Endodermal cell (in vitro differentiated cells): ENCODE measurements around the gene FAM20A. TPM values are rescaled to one million over a fixed set of nuclear protein-coding genes. Genes with fewer than 3 reads are reported as not detected.
A peak's percentile ranks its signal among the peaks of the same experiment; 100 is the strongest.

ENCODE experiments used
- DNase-seq: peaks from one replicate; pipeline ENCODE4 v3.0.0-alpha.2; 2017
- H3K27ac ChIP-seq: 2 replicates; pipeline ENCODE4 v1.5.1; 2013; ENCODE audit warnings: mild to moderate bottlenecking, low read depth, low read length, moderate library complexity
- H3K27me3 ChIP-seq: 2 replicates; pipeline ENCODE4 v1.6.1; 2013; ENCODE audit warnings: mild to moderate bottlenecking, low read length, moderate library complexity; ENCODE audit not compliant: insufficient read depth, control insufficient read depth, poor library complexity, severe bottlenecking
- H3K36me3 ChIP-seq: 2 replicates; pipeline ENCODE4 v1.7.0; 2013; ENCODE audit warnings: mild to moderate bottlenecking, low read length, moderate library complexity; ENCODE audit not compliant: control insufficient read depth, insufficient read depth
- H3K4me1 ChIP-seq: one replicate; pipeline ENCODE4 v1.7.0; 2013; ENCODE audit warnings: low read length; ENCODE audit not compliant: control insufficient read depth, insufficient read depth
- H3K4me3 ChIP-seq: 2 replicates; pipeline ENCODE4 v1.5.1; 2013; ENCODE audit warnings: mild to moderate bottlenecking, low read length, moderate library complexity
- H3K9ac ChIP-seq: 2 replicates; pipeline ENCODE4 v1.6.1; 2013; ENCODE audit warnings: mild to moderate bottlenecking, low read length, moderate library complexity; ENCODE audit not compliant: poor library complexity, severe bottlenecking; ENCODE audit errors: extremely low read depth
- H3K9me3 ChIP-seq: 2 replicates; pipeline ENCODE4 v1.6.1; 2013; ENCODE audit warnings: mild to moderate bottlenecking, low read length, moderate library complexity; ENCODE audit not compliant: control insufficient read depth
- H3K27ac Mint-ChIP-seq: 2 replicates; pipeline ENCODE4 v1.8.0; 2020; ENCODE audit warnings: mixed read lengths
- H3K27me3 Mint-ChIP-seq: 2 replicates; pipeline ENCODE4 v1.8.0; 2021; ENCODE audit warnings: mild to moderate bottlenecking, mixed read lengths; ENCODE audit not compliant: insufficient read depth
- H3K36me3 Mint-ChIP-seq: 2 replicates; pipeline ENCODE4 v1.8.0; 2020; ENCODE audit warnings: low read depth, mixed read lengths
- H3K4me1 Mint-ChIP-seq: 2 replicates; pipeline ENCODE4 v1.8.0; 2020; ENCODE audit warnings: mixed read lengths
- H3K4me3 Mint-ChIP-seq: 2 replicates; pipeline ENCODE4 v1.8.0; 2020; ENCODE audit warnings: mild to moderate bottlenecking, moderate library complexity, mixed read lengths
- H3K9me3 Mint-ChIP-seq: 2 replicates; pipeline ENCODE4 v1.8.0; 2020; ENCODE audit warnings: mild to moderate bottlenecking, mixed read lengths
- CTCF ChIP-seq: fragments of 200-600 bp; sonication (generic); conservative IDR thresholded peaks from 2 replicates; pipeline ENCODE4 v1.5.0; 2021; ENCODE audit warnings: antibody characterized with exemption, mild to moderate bottlenecking
- WGBS, 2 experiments: methylation state at CpG; one replicate each; pipeline versions ENCODE4 v1.1.5 to v1.1.7; 2013; ENCODE audit warnings: missing lambda C conversion rate in 2 of 2, mixed read lengths in 1 of 2; ENCODE audit not compliant: insufficient coverage in 1 of 2, insufficient read length in 1 of 2; 5-methylcytosine and 5-hydroxymethylcytosine counted together
- total RNA-seq, 2 donors: library from RNA; stranded (reverse); fragmentation: NEBNext Ultra II Directional in 1 of 2; extraction: Animal tissue kit (Norgen Biotek cat#: 25700) in 1 of 2; gene quantifications; 2 replicates in 1 of 2; 3 replicates in 1 of 2; pipeline ENCODE4 v1.2.1, GENCODE V29; 2021

Gene FAM20A
- total RNA-seq, 2 donors from 2014 or later: 58.7 to 74.3 TPM

GRCh38 chr17:68595986-68596385 lies 5.2 kb downstream of the FAM20A start:
- Histone ChIP-seq H3K9ac (no peak overlapping the region), H3K9me3 (peaks cover 17% of the 10 kb centered on the region), H3K27me3 (no peaks in the 10 kb centered on the region), H3K36me3 (peaks cover 70% of the 10 kb centered on the region), H3K4me3 (peak overlapping the region; percentile 52), H3K27ac (no peak overlapping the region), H3K4me1 (peaks cover 5% of the 10 kb centered on the region)
- DNase-seq: no peak
- Mint-ChIP-seq H3K4me3 (no peak overlapping the region), H3K27ac (no peak overlapping the region), H3K36me3 (peaks cover 66% of the 10 kb centered on the region), H3K9me3 (peaks cover 3% of the 10 kb centered on the region), H3K27me3 (peaks cover 11% of the 10 kb centered on the region), H3K4me1 (peaks cover 30% of the 10 kb centered on the region)
- WGBS, 2 experiments: 91 to 95% methylated on average over 1 of the region's 2 CpGs
- TF ChIP-seq CTCF: no peak

- H3K4me3 ChIP-seq: peak overlapping the region; percentile 52
- H3K4me1 ChIP-seq: peaks cover 5% of the 10 kb centered on the region
- DNase-seq: no peak
- no peak overlapping the region for H3K9ac ChIP-seq
- no peak overlapping the region for H3K27ac ChIP-seq
- H3K36me3 ChIP-seq: peaks cover 74% of the 10 kb centered on the region
- H3K4me1 Mint-ChIP-seq: peaks cover 30% of the 10 kb centered on the region
- H3K27me3 ChIP-seq: no peaks in the 10 kb centered on the region
- H3K27ac Mint-ChIP-seq: no peak overlapping the region
- peaks cover 70% of the 10 kb centered on the region for H3K36me3 Mint-ChIP-seq
- H3K9me3 ChIP-seq: peaks cover 21% of the 10 kb centered on the region
- peaks cover 7% of the 10 kb centered on the region for H3K9me3 Mint-ChIP-seq
- 96 to 100% methylated on average over 2 to 5 of the region's 5 CpGs for WGBS, 2 experiments
- TF ChIP-seq CTCF: no peak
- H3K4me3 Mint-ChIP-seq: no peak overlapping the region
- peaks cover 11% of the 10 kb centered on the region for H3K27me3 Mint-ChIP-seq
Observed at GRCh38 chr17:68595496-68595895, 5.7 kb downstream of the FAM20A start.

- no peak for DNase-seq
- peaks cover 82% of the 10 kb centered on the region for H3K36me3 ChIP-seq
- peaks cover 28% of the 10 kb centered on the region for H3K4me1 Mint-ChIP-seq
- H3K27me3 ChIP-seq: no peaks in the 10 kb centered on the region
- H3K9ac ChIP-seq: no peak overlapping the region
- H3K4me3 Mint-ChIP-seq: no peak overlapping the region
- H3K9me3 Mint-ChIP-seq: peaks cover 7% of the 10 kb centered on the region
- no peak for TF ChIP-seq CTCF
- H3K36me3 Mint-ChIP-seq: peaks cover 75% of the 10 kb centered on the region
- WGBS, 2 experiments: 97 to 100% methylated on average over 2 of the region's 2 CpGs
- peaks cover 8% of the 10 kb centered on the region for H3K27me3 Mint-ChIP-seq
- no peak overlapping the region for H3K27ac ChIP-seq
- H3K9me3 ChIP-seq: peaks cover 30% of the 10 kb centered on the region
- no peak overlapping the region for H3K27ac Mint-ChIP-seq
- peaks cover 5% of the 10 kb centered on the region for H3K4me1 ChIP-seq
- no peak overlapping the region for H3K4me3 ChIP-seq
Observed at GRCh38 chr17:68594552-68594951, 6.6 kb downstream of the FAM20A start.
